K562 (cell line): ENCODE measurements around the gene FAM3C. TPM values are rescaled to one million over a fixed set of nuclear protein-coding genes. Genes with fewer than 3 reads are reported as not detected.
"Not testable (repeated sequence)": the region's sequence is repeated elsewhere in the genome, so short reads cannot be mapped to it uniquely, and the experiment has no call there.

Source experiments
- ATAC-seq: fragments of 200-7000 bp; cut with Tn5 transposase; 3 replicates; pipeline ENCODE4 v1.9.1; 2020; ENCODE audit warnings: moderate library complexity
- BruUV-seq: library from RNA; stranded (reverse); fragments of 400-500 nt; replicated peaks from 2 replicates; lab custom pipeline; 2021; lab: Mats Ljungman, UMichigan
- CTCF ChIA-PET: fragments of 300-600 bp; formaldehyde crosslinking; extraction: SDS; loops from one replicate; lab custom pipeline; 2021; ENCODE audit warnings: low intra/inter-chr PET ratio; lab: Yijun Ruan, JAX
- POLR2A ChIA-PET: fragments of 300-600, 350-650 bp; sonication (Branson Sonifier 250); formaldehyde crosslinking; extraction: SDS; loops from one replicate; lab custom pipeline; 2021; ENCODE audit warnings: antibody characterized with exemption, inconsistent platforms; lab: Yijun Ruan, JAX
- DNase-seq, 4 experiments: peaks; one replicate each; pipeline versions ENCODE4 v3.0.0 to v3.0.0-alpha.2; 2011 to 2018; ENCODE audit warnings: low spot score in 3 of 4, mixed read lengths in 3 of 4; ENCODE audit errors: extremely low read depth in 1 of 4
- FAIRE-seq: peaks from 2 replicates; lab custom pipeline; 2011; peaks lifted over from hg19 to GRCh38; lab: Jason Lieb, UNC
- H2AFZ ChIP-seq: 2 replicates; pipeline ENCODE4 v1.6.0; 2011; ENCODE audit warnings: low read depth, low read length, control low read depth, inconsistent platforms
- H3K27ac ChIP-seq: fragments of 200-600 bp; 3 replicates; pipeline ENCODE4 v1.8.0; 2011; ENCODE audit warnings: low read depth, mild to moderate bottlenecking, control low read depth, inconsistent platforms, low read length, moderate library complexity, mixed read lengths; ENCODE audit errors: extremely low read depth
- H3K27me3 ChIP-seq, 2 experiments: fragments of 300-600 bp in 1 of 2; 2 replicates in 1 of 2; 3 replicates in 1 of 2; pipeline versions ENCODE4 v1.6.0 to v1.8.0; 2011; ENCODE audit warnings: inconsistent platforms in 2 of 2, low read length in 2 of 2, mild to moderate bottlenecking in 1 of 2, mixed read lengths in 1 of 2, moderate library complexity in 1 of 2; ENCODE audit not compliant: control insufficient read depth in 2 of 2, insufficient read depth in 2 of 2
- H3K36me3 ChIP-seq: fragments of 300-600 bp; 3 replicates; pipeline ENCODE4 v1.8.0; 2011; ENCODE audit warnings: mild to moderate bottlenecking, low read length, inconsistent platforms; ENCODE audit not compliant: control insufficient read depth, insufficient read depth
- H3K4me1 ChIP-seq, 2 experiments: fragments of 200-600 bp in 1 of 2; replicated peaks in 1 of 2; 2 replicates in 1 of 2; 3 replicates in 1 of 2; pipeline versions ENCODE4 v1.5.1 to v1.8.0; 2011; ENCODE audit warnings: inconsistent platforms in 2 of 2, low read length in 2 of 2, mild to moderate bottlenecking in 1 of 2, mixed read lengths in 1 of 2, moderate library complexity in 1 of 2; ENCODE audit not compliant: control insufficient read depth in 2 of 2, insufficient read depth in 2 of 2
- H3K4me2 ChIP-seq: 2 replicates; pipeline ENCODE4 v1.6.1; 2011; ENCODE audit warnings: low read length, control low read depth, inconsistent platforms, mixed read lengths; ENCODE audit not compliant: insufficient read depth
- H3K4me3 ChIP-seq: fragments of 200-600 bp; sonication (generic), shearing (Covaris generic); 2 replicates; pipeline ENCODE4 v1.5.1; 2016; ENCODE audit warnings: control low read depth, inconsistent platforms
- H3K79me2 ChIP-seq: fragments of 200-600 bp; 3 replicates; pipeline ENCODE4 v1.8.0; 2011; ENCODE audit warnings: low read length, inconsistent platforms; ENCODE audit not compliant: control insufficient read depth, insufficient read depth
- H3K9ac ChIP-seq, 2 experiments: 2 replicates each; pipeline versions ENCODE4 v1.6.0 to v1.6.1; 2011; ENCODE audit warnings: low read depth in 2 of 2, low read length in 2 of 2, control low read depth in 1 of 2, inconsistent platforms in 1 of 2, mild to moderate bottlenecking in 1 of 2, mixed read lengths in 1 of 2; ENCODE audit not compliant: insufficient read depth in 1 of 2
- H3K9me1 ChIP-seq: one replicate; pipeline ENCODE4 v1.6.0; 2011; ENCODE audit warnings: inconsistent platforms, mild to moderate bottlenecking, low read length, moderate library complexity; ENCODE audit not compliant: control insufficient read depth, insufficient read depth
- H3K9me3 ChIP-seq: replicated peaks from 2 replicates; pipeline ENCODE4 v1.5.1; 2011; ENCODE audit warnings: low read depth, low read length, inconsistent platforms; ENCODE audit not compliant: control insufficient read depth, insufficient read depth
- H4K20me1 ChIP-seq: replicated peaks from 2 replicates; pipeline ENCODE4 v1.6.1; 2011; ENCODE audit warnings: low read length, inconsistent platforms, mixed read lengths; ENCODE audit not compliant: control insufficient read depth, insufficient read depth
- DPF2 ChIP-seq: fragments of 450-650 bp; IDR thresholded peaks from 2 replicates; pipeline ENCODE4 v1.6.1; 2016
- FOXP4 ChIP-seq: sonication (generic); formaldehyde crosslinking; IDR thresholded peaks from 2 replicates; pipeline ENCODE4 v1.8.0; 2022; ENCODE audit warnings: mild to moderate bottlenecking, missing genetic modification reagents, borderline replicate concordance
- L3MBTL2 ChIP-seq: fragments of 450-650 bp; IDR thresholded peaks from 2 replicates; pipeline ENCODE4 v1.6.1; 2016; ENCODE audit warnings: mild to moderate bottlenecking, moderate library complexity
- MTA1 ChIP-seq: fragments of 450-650 bp; IDR thresholded peaks from 2 replicates; pipeline ENCODE4 v1.6.1; 2017; ENCODE audit warnings: borderline replicate concordance
- NFE2L1 ChIP-seq: fragments of 450-650 bp; IDR thresholded peaks from 2 replicates; pipeline ENCODE4 v1.6.1; 2016; ENCODE audit warnings: missing genetic modification characterization, low read depth, mild to moderate bottlenecking, missing compliant biosample characterization, moderate library complexity, borderline replicate concordance
- NFRKB ChIP-seq: fragments of 450-650 bp; IDR thresholded peaks from 2 replicates; pipeline ENCODE4 v1.6.1; 2016; ENCODE audit warnings: low read depth
- PHF21A ChIP-seq: fragments of 450-650 bp; IDR thresholded peaks from 2 replicates; pipeline ENCODE4 v1.6.1; 2017; ENCODE audit warnings: low read depth, borderline replicate concordance
- THRA ChIP-seq: fragments of 450-650 bp; IDR thresholded peaks from 2 replicates; pipeline ENCODE4 v1.6.1; 2017; ENCODE audit warnings: mild to moderate bottlenecking, moderate library complexity
- TSC22D4 ChIP-seq: fragments of 450-650 bp; IDR thresholded peaks from 2 replicates; pipeline ENCODE4 v1.6.1; 2016; ENCODE audit warnings: missing genetic modification characterization, missing biosample characterization, control low read depth
- ZFPM2 ChIP-seq: fragments of 250-450 bp; sonication (Bioruptor Pico); IDR thresholded peaks from 2 replicates; pipeline ENCODE4 v1.5.1; 2022; ENCODE audit warnings: mild to moderate bottlenecking
- ZNF212 ChIP-seq: fragments of 450-650 bp; formaldehyde crosslinking; IDR thresholded peaks from 2 replicates; pipeline ENCODE4 v1.4.0; 2020; ENCODE audit warnings: mild to moderate bottlenecking
- ZNF740 ChIP-seq, 3 experiments: fragments of 200-800 bp in 1 of 3; sonication (Bioruptor generic) in 1 of 3; sonication (generic) in 1 of 3; formaldehyde crosslinking in 1 of 3; IDR thresholded peaks; 2 replicates each; pipeline versions ENCODE4 v1.6.1 to v1.8.0; 2016 to 2022; ENCODE audit warnings: mild to moderate bottlenecking in 2 of 3, missing compliant biosample characterization in 2 of 3, missing genetic modification characterization in 2 of 3, missing genetic modification reagents in 1 of 3
- WGBS: fragments of 100-300 bp; shearing (Covaris generic); methylation state at CpG from one replicate; pipeline ENCODE4 v1.1.6; 2016; ENCODE audit warnings: low coverage, mixed read lengths; ENCODE audit not compliant: insufficient coverage; ENCODE audit errors: missing lambda C conversion rate; 5-methylcytosine and 5-hydroxymethylcytosine counted together
- in situ Hi-C: fragments of 300-500 bp; cut with MboI; formaldehyde crosslinking; loops from 4 replicates; pipeline ENCODE4 v1.15.0; 2018; ENCODE audit warnings: inconsistent platforms, mixed read lengths
- intact Hi-C: fragments of 100-400 bp; cut with micrococcal nuclease; formaldehyde crosslinking; loops from 2 replicates; pipeline ENCODE4 v1.14.2; 2022
- polyA plus RNA-seq, 8 experiments: library from polyadenylated mRNA; depleted of rRNA in 4 of 8; stranded (reverse) in 5 of 8; unstranded in 3 of 8; fragments of >200 nt; fragmentation: Nextera tagmentation in 2 of 8; fragmentation: Illumina TruSeq in 1 of 8; extraction: Ambion mirVana in 2 of 8; extraction: Trizol in 1 of 8; gene quantifications; 2 replicates each; pipeline versions ENCODE4 v1.2.1 to v1.2.3, GENCODE V29; 2011 to 2014; ENCODE audit warnings: inconsistent platforms in 1 of 8, missing spikeins in 1 of 8
- total RNA-seq, 7 experiments: library from RNA; depleted of rRNA in 6 of 7; stranded (reverse); fragments of >200 nt in 6 of 7; fragmentation: Illumina TruSeq in 2 of 7; extraction: Trizol in 2 of 7; gene quantifications; 2 replicates each; pipeline versions ENCODE4 v1.2.1 to v1.2.3, GENCODE V29; 2011 to 2021; ENCODE audit warnings: low replicate concordance in 1 of 7

The FAM3C gene
- total and polyA plus RNA-seq, 9 of the 15 experiments (the other 6 are each of a cell fraction or from before 2014, with no cell fraction given) = 10.6 to 42.6 (median 30.0) TPM

GRCh38 chr7:121421743-121422142 is 25.6 kb upstream of the FAM3C start:
- H3K27ac ChIP-seq, CTCF ChIA-PET, ATAC-seq, H3K4me2 ChIP-seq, H3K9me1 ChIP-seq, H3K9me3 ChIP-seq, FAIRE-seq, DNase-seq, H3K36me3 ChIP-seq, H3K27me3 ChIP-seq, H2AFZ ChIP-seq, H3K4me3 ChIP-seq, intact Hi-C loops, H4K20me1 ChIP-seq, in situ Hi-C loops, H3K79me2 ChIP-seq, H3K9ac ChIP-seq, H3K4me1 ChIP-seq, BruUV-seq: not testable (repeated sequence)
- 37% methylated on average over 17 of the region's 17 CpGs for WGBS
- POLR2A ChIA-PET = interaction anchor here (0.6 to 1.3 kb wide), 8 partner anchors 16 to 26 kb away, joined by 3 to 5 read pairs (median 3); partner anchors contain the start of gene FAM3C

- Histone ChIP-seq H3K9me3 (no peaks in the 10 kb centered on the region), H3K9ac (no peak overlapping the region), H3K4me3 (no peak overlapping the region), H3K27ac (no peak overlapping the region), H4K20me1 (no peaks in the 10 kb centered on the region), H3K27me3 (peaks cover 4% of the 10 kb centered on the region in 2 experiments; a peak in 2 of 5 replicates), H3K4me2 (no peak overlapping the region), H3K4me1 (peaks cover 0 to 7% of the 10 kb centered on the region in 2 experiments; a peak in 2 of 5 replicates), H2AFZ (no peak overlapping the region), H3K36me3 (no peaks in the 10 kb centered on the region), H3K9me1 (no peaks in the 10 kb centered on the region), H3K79me2 (no peaks in the 10 kb centered on the region)
- in situ Hi-C loops = no loop called here
- ATAC-seq = 0 out of 3 replicates have a peak, but pooled peaks have one; percentile 32
- WGBS = 2% methylated on average over 3 of the region's 3 CpGs
- ChIA-PET POLR2A (interaction anchor here (0.6 to 1.1 kb wide), 2 partner anchors 15 to 17 kb away, joined by 3 to 5 read pairs; no protein-coding TSS in a partner anchor), CTCF (no interaction called here)
- DNase-seq = peak in 1 of 4 experiments; percentile 2
- intact Hi-C loops = no loop called here
- BruUV-seq = no TSS peak
- FAIRE-seq = no peak
- TF ChIP-seq PHF21A (no peak), NFRKB (no peak), NFE2L1 (tag) (no peak), FOXP4 (CRISPR knock-in tag) (no peak), TSC22D4 (tag) (no peak), THRA (no peak), ZFPM2 (no peak), L3MBTL2 (no peak), MTA1 (no peak), ZNF212 (CRISPR knock-in tag) (no peak), DPF2 (no peak), ZNF740 (CRISPR knock-in tag; IDR thresholded peaks at IDR 0.05) (no peak), ZNF740 (tag; IDR thresholded peaks at IDR 0.05) (no peak)
These were observed 24.9 kb upstream of the FAM3C start for GRCh38 chr7:121420976-121421375.
